Neutrophil (primary cell): ENCODE data around the gene LRRN4.
A peak's percentile ranks its signal among the peaks of the same experiment; 100 is the strongest.

ENCODE experiments used
- H3K27ac ChIP-seq: fragments of 200-600 bp; sonication (generic); 2 replicates; pipeline ENCODE4 v1.5.1; 2016; ENCODE audit warnings: mild to moderate bottlenecking, moderate library complexity
- H3K27me3 ChIP-seq: fragments of 200-600 bp; sonication (generic); 2 replicates; pipeline ENCODE4 v1.6.0; 2016; ENCODE audit warnings: mild to moderate bottlenecking
- H3K36me3 ChIP-seq: fragments of 200-600 bp; sonication (generic); 2 replicates; pipeline ENCODE4 v1.5.1; 2017
- H3K4me1 ChIP-seq, 2 experiments: fragments of 200-600 bp in 1 of 2; sonication (generic) in 1 of 2; 1 replicate in 1 of 2; 2 replicates in 1 of 2; pipeline versions ENCODE4 v1.5.1 to v1.6.1; 2013 to 2016; ENCODE audit warnings: low read depth in 1 of 2, low read length in 1 of 2, mild to moderate bottlenecking in 1 of 2, moderate library complexity in 1 of 2; ENCODE audit not compliant: control insufficient read depth in 1 of 2, insufficient read depth in 1 of 2
- H3K4me3 ChIP-seq, 2 experiments: fragments of 200-600 bp in 1 of 2; sonication (generic) in 1 of 2; 1 replicate in 1 of 2; 2 replicates in 1 of 2; pipeline ENCODE4 v1.5.1; 2013 to 2016; ENCODE audit warnings: low read depth in 1 of 2, low read length in 1 of 2, mild to moderate bottlenecking in 1 of 2, moderate library complexity in 1 of 2
- H3K9me3 ChIP-seq: fragments of 200-600 bp; sonication (generic); 2 replicates; pipeline ENCODE4 v1.5.1; 2016
- TF ChIP-seq, protein P1 (sequence below): fragments of 200-600 bp; sonication (generic); IDR thresholded peaks from 2 replicates; pipeline ENCODE4 v1.5.1; 2016; ENCODE audit warnings: antibody characterized with exemption

Gene LRRN4

DNA sequence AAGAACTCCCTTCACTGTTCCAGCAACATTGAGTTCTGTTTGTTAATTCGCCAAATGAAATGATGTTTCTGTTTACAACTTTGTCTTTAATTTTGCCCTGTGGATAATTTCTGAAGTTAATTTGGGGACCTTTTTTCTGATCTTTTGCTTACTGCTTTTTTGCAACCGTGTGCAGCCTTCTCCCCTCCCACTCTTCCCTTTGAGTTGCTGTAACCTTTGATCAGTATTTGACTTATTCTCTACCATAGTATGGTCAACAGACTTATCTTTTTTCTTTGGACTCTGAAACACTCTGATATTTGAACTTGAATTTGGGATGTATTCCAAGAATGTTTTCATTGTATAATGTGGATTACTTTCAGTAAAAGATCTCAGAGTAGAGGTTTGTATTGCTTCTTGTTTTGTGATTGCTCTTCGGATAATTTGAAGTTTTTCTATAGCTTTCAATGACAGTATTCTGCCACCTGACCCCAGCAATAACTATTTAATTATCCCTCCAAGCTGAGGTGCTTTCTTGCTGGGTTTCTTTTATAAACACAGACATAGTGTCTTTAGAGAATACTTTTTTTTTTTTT is 46.2 kb downstream of the LRRN4 start:
- Histone ChIP-seq H3K4me3 (peak overlapping the region; percentile 82 to 89), H3K27ac (peak overlapping the region; percentile 79), H3K27me3 (no peaks in the 10 kb centered on the region), H3K4me1 (peaks cover 32 to 39% of the 10 kb centered on the region in 2 experiments), H3K36me3 (peaks cover 10% of the 10 kb centered on the region), H3K9me3 (no peaks in the 10 kb centered on the region)
- TF ChIP-seq, protein P1, sequence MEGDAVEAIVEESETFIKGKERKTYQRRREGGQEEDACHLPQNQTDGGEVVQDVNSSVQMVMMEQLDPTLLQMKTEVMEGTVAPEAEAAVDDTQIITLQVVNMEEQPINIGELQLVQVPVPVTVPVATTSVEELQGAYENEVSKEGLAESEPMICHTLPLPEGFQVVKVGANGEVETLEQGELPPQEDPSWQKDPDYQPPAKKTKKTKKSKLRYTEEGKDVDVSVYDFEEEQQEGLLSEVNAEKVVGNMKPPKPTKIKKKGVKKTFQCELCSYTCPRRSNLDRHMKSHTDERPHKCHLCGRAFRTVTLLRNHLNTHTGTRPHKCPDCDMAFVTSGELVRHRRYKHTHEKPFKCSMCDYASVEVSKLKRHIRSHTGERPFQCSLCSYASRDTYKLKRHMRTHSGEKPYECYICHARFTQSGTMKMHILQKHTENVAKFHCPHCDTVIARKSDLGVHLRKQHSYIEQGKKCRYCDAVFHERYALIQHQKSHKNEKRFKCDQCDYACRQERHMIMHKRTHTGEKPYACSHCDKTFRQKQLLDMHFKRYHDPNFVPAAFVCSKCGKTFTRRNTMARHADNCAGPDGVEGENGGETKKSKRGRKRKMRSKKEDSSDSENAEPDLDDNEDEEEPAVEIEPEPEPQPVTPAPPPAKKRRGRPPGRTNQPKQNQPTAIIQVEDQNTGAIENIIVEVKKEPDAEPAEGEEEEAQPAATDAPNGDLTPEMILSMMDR: no peak

DNA sequence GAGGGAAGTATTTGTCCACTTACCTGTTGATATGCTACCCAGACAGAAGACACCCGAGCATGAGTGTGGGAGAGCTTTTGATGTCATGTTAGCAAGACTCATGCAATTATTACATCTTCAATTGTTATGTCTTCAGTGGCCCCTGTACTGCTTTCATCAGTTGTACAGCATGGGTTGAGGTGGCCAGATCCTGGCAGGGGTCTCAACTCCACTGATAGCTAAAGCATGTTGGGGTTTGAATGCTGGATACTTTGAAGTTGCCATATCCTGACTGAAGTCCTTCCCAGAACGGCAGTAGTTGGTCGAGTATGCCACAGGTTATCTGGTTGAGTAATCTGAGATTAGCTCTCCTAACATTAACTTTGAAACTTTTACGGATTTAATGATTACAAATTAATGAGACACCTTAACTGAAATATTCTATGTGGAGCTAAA is 46.7 kb downstream of the LRRN4 start:
- H3K27ac ChIP-seq: peak overlapping the region; percentile 79
- TF ChIP-seq, protein P1: no peak

DNA sequence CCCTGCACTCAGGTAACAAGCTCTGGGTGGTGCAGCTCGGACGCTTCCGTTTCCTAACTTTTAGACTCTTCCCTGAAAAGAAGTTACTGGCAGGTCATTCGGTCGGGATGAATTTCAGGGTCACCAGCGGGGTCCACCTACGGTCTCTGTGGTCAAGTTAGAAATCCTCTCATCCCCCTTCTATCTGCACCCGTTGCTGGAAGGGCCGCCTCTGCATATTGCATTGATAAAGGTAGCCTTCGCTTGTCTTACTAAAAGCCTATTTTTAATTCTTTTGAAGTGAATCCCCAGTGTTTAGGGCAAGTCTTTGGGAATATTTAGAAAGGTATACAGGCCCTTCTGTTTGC is 47.3 kb downstream of the LRRN4 start:
- Histone ChIP-seq H3K4me3 (peak overlapping the region; percentile 82 to 89), H3K9me3 (no peaks in the 10 kb centered on the region), H3K27ac (peak overlapping the region; percentile 79), H3K4me1 (peaks cover 32 to 39% of the 10 kb centered on the region in 2 experiments), H3K36me3 (peaks cover 1% of the 10 kb centered on the region), H3K27me3 (no peaks in the 10 kb centered on the region)
- TF ChIP-seq, protein P1: no peak

More for the DNA sequence above, 46.7 kb downstream of the LRRN4 start:
- peaks cover 32 to 39% of the 10 kb centered on the region in 2 experiments for H3K4me1 ChIP-seq
- H3K36me3 ChIP-seq: peaks cover 6% of the 10 kb centered on the region
- peak overlapping the region; percentile 82 to 89 for H3K4me3 ChIP-seq
- H3K27me3 ChIP-seq: no peaks in the 10 kb centered on the region
- H3K9me3 ChIP-seq: no peaks in the 10 kb centered on the region

DNA sequence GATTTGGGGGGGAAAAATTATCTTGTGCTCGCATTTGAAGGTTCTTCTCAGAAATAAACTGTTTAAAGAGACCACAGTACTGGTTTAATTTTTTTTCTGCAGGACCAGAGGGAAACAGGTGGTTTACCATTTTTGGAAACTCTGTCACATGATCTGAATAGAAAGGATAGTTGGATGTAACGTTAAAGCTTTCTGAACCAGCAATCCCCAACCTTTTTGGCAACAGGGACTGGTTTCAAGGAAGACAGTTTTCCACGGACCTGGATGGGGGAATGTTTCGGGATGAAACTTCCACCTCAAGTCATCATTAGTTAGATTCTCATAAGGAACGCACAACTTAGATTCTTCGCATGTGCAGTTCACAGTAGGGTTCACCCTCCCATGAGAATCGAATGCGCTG is 53.0 kb downstream of the LRRN4 start:
- Histone ChIP-seq H3K27me3 (no peaks in the 10 kb centered on the region), H3K27ac (no peak overlapping the region), H3K4me3 (no peak overlapping the region), H3K36me3 (no peaks in the 10 kb centered on the region), H3K4me1 (peaks cover 32 to 33% of the 10 kb centered on the region in 2 experiments), H3K9me3 (no peaks in the 10 kb centered on the region)
- TF ChIP-seq, protein P1: no peak

DNA sequence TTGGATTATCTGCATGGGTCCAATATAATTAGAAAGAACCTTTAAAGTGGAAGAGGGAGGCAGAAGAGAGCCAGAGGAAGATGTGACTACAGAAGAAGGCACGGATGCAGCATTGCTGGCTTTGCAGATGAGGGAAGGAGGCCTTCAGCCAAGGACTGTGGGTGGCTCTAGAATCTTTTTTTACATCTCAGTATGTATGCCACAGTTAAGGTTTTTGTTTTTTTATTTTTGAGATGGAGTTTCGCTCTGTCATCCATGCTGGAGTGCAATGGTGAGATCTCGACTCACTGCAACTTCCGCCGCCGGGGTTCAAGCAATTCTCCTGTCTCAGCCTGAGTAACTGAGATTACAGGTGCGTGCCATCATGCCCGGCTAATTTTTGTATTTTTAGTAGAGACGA is 54.1 kb downstream of the LRRN4 start:
- H3K36me3 ChIP-seq: no peaks in the 10 kb centered on the region
- H3K4me1 ChIP-seq: peaks cover 32 to 35% of the 10 kb centered on the region in 2 experiments
- TF ChIP-seq, protein P1: no peak
- no peaks in the 10 kb centered on the region for H3K9me3 ChIP-seq
- no peak overlapping the region for H3K27ac ChIP-seq
- no peaks in the 10 kb centered on the region for H3K27me3 ChIP-seq
- H3K4me3 ChIP-seq: no peak overlapping the region
